Measurements from ENCODE around the gene CTNNA2.
"Not testable (repeated sequence)": the region's sequence is repeated elsewhere in the genome, so short reads cannot be mapped to it uniquely, and the experiment has no call there.

Gene CTNNA2

GRCh38 chr2:80141007-80141726 is 628.3 kb downstream of the CTNNA2 start:
- no peak for DNase-seq (ENCODE audit: insufficient read length)
- no peak for FAIRE-seq
- no peak for TF ChIP-seq TAF1 (IDR thresholded peaks at IDR 0.05; ENCODE audit: borderline replicate concordance, low read depth, low read length)

DNA sequence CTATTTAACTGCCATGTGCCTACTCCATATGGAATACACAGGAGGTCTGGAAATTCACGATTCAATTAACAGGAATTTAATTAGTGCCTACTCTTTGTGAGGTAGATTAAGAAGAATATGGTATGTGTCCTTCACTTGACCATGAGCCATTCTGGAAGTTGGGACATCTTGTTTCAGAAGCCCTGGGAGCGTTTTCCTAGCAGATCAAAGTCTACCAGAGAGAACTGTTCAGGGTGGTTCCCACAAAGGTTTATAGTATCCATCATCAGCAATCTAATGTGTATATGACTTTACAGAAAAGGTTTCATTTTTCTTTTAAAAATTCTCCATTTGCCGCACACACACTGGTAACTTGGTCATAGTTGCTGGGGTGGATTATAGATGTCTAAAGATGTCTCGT is 632.6 kb downstream of the CTNNA2 start:
- DNase-seq (ENCODE audit: insufficient read length): no peak
- no peak for FAIRE-seq
- TF ChIP-seq POLR2A (IDR thresholded peaks at IDR 0.05; ENCODE audit: low read depth, low read length): no peak
- TF ChIP-seq POLR2AphosphoS5 (IDR thresholded peaks at IDR 0.05; ENCODE audit: low read depth, low read length): no peak
- TF ChIP-seq TAF1 (IDR thresholded peaks at IDR 0.05; ENCODE audit: borderline replicate concordance, low read depth, low read length): no peak

- not testable (repeated sequence) for DNase-seq (ENCODE audit: insufficient read length); FAIRE-seq
These were observed 633.9 kb downstream of the CTNNA2 start for GRCh38 chr2:80146757-80147156.

DNA sequence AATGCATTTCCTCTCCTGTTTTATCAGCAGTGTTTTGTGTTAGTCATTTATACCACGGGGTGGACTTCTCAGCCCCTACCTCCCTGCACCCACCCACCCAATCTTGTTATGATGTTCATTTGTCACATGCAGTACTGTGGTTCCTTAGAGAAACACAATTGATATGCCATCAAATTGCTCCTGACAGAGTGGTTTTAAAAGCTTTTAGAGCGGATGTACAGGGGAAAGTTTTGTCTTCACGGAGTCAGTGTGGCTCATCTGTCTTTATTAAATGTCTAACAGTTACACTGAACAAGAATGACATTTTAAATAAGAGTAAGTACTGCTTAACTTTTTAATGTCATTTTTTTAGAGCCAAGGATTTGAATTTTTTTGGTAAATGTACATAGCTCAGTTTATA is 634.8 kb downstream of the CTNNA2 start:
- TF ChIP-seq POLR2A (IDR thresholded peaks at IDR 0.05; ENCODE audit: low read depth, low read length): no peak
- no peak for TF ChIP-seq POLR2AphosphoS5 (IDR thresholded peaks at IDR 0.05; ENCODE audit: low read depth, low read length)
- TF ChIP-seq TAF1 (IDR thresholded peaks at IDR 0.05; ENCODE audit: borderline replicate concordance, low read depth, low read length): no peak
- DNase-seq (ENCODE audit: insufficient read length): no peak
- FAIRE-seq: no peak

- FAIRE-seq: no peak
- no peak for DNase-seq (ENCODE audit: insufficient read length)
- no peak for TF ChIP-seq POLR2AphosphoS5 (IDR thresholded peaks at IDR 0.05; ENCODE audit: low read depth, low read length)
- TF ChIP-seq TAF1 (IDR thresholded peaks at IDR 0.05; ENCODE audit: borderline replicate concordance, low read depth, low read length): no peak
- TF ChIP-seq POLR2A (IDR thresholded peaks at IDR 0.05; ENCODE audit: low read depth, low read length): no peak
These were observed 636.1 kb downstream of the CTNNA2 start for GRCh38 chr2:80148906-80149305.

DNA sequence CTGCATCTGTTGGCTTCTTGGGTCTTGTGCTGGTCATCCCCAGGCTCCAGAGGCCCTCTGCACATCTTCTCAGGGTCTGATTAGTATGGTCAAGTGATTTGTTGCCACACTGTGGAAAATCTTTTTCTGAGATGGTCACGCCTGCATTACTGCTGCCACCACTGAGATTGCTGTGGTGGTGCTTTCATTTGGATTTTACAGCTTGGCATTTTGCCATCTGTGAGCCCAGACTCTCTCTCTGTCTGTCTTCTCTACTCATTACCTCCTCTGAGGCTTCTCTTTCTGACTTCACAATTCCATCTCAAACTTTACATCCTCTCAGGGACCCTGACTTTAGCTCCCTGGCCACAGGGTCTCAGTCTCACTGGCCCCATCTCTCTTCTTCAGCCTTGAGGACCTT is 637.1 kb downstream of the CTNNA2 start:
- FAIRE-seq (no peak), DNase-seq (ENCODE audit: insufficient read length) (no peak)
- no peak for TF ChIP-seq POLR2AphosphoS5 (IDR thresholded peaks at IDR 0.05; ENCODE audit: low read depth, low read length)

GRCh38 chr2:80151248-80151647 is 638.4 kb downstream of the CTNNA2 start:
- TF ChIP-seq POLR2AphosphoS5 (IDR thresholded peaks at IDR 0.05; ENCODE audit: low read depth, low read length) (no peak), POLR2A (IDR thresholded peaks at IDR 0.05; ENCODE audit: low read depth, low read length) (no peak), TAF1 (IDR thresholded peaks at IDR 0.05; ENCODE audit: borderline replicate concordance, low read depth, low read length) (no peak)
- FAIRE-seq: no peak
- DNase-seq (ENCODE audit: insufficient read length): no peak

DNA sequence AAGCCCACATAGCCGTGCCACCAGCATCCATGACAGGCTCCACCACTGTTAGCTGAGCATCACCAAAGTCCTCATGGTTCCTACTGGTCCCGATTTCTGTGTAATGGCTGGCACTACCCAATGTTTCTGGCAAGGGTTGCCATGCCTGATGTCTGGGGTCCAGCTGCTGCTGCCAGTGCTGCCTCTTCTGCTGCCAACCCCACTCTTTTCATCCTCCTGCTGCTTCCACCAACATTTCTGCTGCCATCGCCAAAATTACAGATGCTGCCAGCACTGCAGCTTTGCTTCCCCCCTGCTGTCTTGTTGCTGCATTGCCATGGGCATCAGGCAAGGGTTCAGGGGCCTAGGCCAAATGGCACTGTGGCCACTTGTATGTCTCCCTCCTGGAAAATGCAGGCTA is 638.8 kb downstream of the CTNNA2 start:
- DNase-seq (ENCODE audit: insufficient read length) (no peak), FAIRE-seq (no peak)
- TF ChIP-seq POLR2AphosphoS5 (IDR thresholded peaks at IDR 0.05; ENCODE audit: low read depth, low read length) (no peak), TAF1 (IDR thresholded peaks at IDR 0.05; ENCODE audit: borderline replicate concordance, low read depth, low read length) (no peak), POLR2A (IDR thresholded peaks at IDR 0.05; ENCODE audit: low read depth, low read length) (no peak)

GRCh38 chr2:80153151-80153550 is 640.3 kb downstream of the CTNNA2 start:
- DNase-seq (ENCODE audit: insufficient read length) (no peak), FAIRE-seq (no peak)
- TF ChIP-seq POLR2AphosphoS5 (IDR thresholded peaks at IDR 0.05; ENCODE audit: low read depth, low read length): no peak
- TF ChIP-seq POLR2A (IDR thresholded peaks at IDR 0.05; ENCODE audit: low read depth, low read length): no peak
- no peak for TF ChIP-seq TAF1 (IDR thresholded peaks at IDR 0.05; ENCODE audit: borderline replicate concordance, low read depth, low read length)

GRCh38 chr2:80153768-80154167 is 640.9 kb downstream of the CTNNA2 start:
- DNase-seq (ENCODE audit: insufficient read length): no peak
- TF ChIP-seq POLR2A (IDR thresholded peaks at IDR 0.05; ENCODE audit: low read depth, low read length) (no peak), TAF1 (IDR thresholded peaks at IDR 0.05; ENCODE audit: borderline replicate concordance, low read depth, low read length) (no peak), POLR2AphosphoS5 (IDR thresholded peaks at IDR 0.05; ENCODE audit: low read depth, low read length) (no peak)
- no peak for FAIRE-seq

DNA sequence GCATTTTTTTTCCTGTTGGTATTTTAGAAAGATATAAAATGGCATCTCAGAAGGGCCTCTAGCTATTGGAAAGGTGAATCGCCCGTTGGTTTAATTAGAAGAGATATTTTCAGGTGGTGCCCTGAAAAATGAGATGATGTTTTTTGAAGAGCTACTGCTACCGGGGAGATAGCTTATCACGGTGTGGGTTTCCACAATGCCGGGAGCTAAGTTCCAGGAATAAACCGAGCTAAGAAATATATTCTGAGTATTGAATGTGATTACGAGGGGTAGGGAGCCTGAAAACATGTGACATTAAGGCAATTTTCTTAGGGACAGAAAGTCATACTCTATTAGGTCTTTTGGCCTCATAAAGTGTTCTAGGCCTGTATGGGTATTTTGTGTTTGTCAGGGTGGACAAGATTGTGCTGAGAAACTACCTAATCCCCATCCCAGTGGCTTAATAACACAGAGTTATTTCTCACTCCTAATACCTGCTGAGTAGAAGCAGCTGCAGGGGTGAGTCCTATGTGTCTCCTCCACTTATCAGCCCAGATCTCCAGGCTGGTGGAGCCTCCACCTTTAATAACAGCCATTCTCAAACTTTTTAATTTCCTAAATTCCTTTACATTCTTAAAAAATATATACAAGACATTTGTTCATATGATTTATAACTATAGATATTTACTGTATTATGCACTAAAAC is 641.5 kb downstream of the CTNNA2 start:
- DNase-seq (ENCODE audit: insufficient read length): no peak
- no peak for FAIRE-seq

GRCh38 chr2:80164375-80164774 is 651.5 kb downstream of the CTNNA2 start:
- FAIRE-seq: no peak
- TF ChIP-seq TAF1 (IDR thresholded peaks at IDR 0.05; ENCODE audit: borderline replicate concordance, low read depth, low read length) (no peak), POLR2AphosphoS5 (IDR thresholded peaks at IDR 0.05; ENCODE audit: low read depth, low read length) (no peak), POLR2A (IDR thresholded peaks at IDR 0.05; ENCODE audit: low read depth, low read length) (no peak)

More for the DNA sequence above, 641.5 kb downstream of the CTNNA2 start:
- TF ChIP-seq TAF1 (IDR thresholded peaks at IDR 0.05; ENCODE audit: borderline replicate concordance, low read depth, low read length) (no peak), POLR2A (IDR thresholded peaks at IDR 0.05; ENCODE audit: low read depth, low read length) (no peak), POLR2AphosphoS5 (IDR thresholded peaks at IDR 0.05; ENCODE audit: low read depth, low read length) (no peak)

More at GRCh38 chr2:80164375-80164774, 651.5 kb downstream of the CTNNA2 start:
- no peak for DNase-seq (ENCODE audit: insufficient read length)
